ENCODE data around the gene GPR150.

The GPR150 gene

GRCh38 chr5:95655575-95655974 lies 35.7 kb downstream of the GPR150 start:
- no peak for DNase-seq

DNA sequence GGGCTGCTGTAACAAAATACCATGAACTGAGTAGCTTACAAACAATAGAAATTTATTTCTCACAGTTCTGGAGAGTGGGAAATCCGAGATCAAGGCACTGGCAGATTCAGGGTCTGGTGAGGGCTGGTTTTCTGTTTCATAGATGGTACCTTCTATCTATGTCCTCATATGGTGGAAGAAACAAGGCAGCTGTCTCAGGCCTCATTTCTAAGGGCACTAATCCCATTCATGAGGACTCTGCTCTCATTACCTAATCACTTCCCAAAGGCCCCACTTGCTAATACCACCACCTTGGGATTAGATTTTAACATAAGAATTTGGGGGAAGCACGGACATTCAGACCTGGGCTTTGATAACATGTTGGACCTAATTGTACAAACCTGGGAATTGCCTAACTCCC lies 40.2 kb downstream of the GPR150 start:
- DNase-seq = no peak

- DNase-seq = no peak
Measured at GRCh38 chr5:95662946-95663345, 43.1 kb downstream of the GPR150 start.

DNA sequence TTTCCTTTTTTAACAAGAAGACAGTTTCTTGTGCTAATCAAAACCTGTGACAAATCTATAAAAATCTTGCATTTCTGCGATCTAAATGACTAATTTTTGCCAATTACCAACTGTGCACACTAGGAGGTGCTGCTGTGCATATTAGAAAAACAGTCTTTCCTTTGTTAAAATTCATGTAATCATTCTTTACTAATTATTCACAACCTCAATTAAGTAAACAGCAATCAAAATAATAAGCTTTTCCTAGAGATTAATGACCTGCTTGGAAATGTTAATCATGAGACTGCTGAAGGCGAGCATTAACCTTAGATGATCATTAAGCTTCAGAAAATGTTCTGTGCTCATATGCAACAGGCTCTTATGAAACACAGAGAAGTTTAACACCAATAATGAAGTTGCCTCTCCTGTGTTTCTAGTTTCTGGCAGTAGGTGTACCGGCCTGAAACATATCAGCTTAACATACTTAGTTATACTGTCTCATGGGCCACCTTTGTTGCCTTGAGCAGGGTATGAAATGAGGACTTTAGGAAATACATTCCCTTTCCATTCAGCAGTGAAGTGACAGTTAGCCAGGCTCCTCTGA lies 44.4 kb downstream of the GPR150 start:
- no peak for DNase-seq

DNA sequence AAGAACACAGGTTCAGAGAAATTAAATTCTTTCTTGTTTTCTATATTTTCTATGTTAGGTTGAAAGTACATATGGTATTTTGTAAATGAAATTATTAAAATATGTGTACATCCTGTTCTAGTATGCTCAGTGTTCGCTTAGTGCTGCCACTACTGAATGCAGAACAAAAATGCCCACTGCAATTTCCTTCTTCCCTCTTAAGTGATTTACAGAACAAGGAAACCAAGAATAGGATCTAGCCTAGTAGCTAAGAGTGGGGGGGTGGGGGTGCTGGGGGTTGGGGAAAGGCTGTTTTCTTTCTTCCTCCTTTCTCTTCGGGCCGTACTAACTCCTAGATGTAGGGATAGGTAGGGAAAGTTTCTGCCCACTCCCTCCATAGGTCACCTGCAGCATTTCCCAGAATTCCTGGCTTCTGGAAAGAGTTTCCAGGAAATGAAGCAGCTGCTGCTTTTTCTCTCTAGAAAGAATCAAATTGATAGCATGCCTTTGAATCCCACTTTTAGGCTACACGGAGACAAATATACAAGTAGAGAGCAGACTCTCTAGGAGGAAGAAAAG lies 47.3 kb downstream of the GPR150 start:
- DNase-seq = no peak

DNA sequence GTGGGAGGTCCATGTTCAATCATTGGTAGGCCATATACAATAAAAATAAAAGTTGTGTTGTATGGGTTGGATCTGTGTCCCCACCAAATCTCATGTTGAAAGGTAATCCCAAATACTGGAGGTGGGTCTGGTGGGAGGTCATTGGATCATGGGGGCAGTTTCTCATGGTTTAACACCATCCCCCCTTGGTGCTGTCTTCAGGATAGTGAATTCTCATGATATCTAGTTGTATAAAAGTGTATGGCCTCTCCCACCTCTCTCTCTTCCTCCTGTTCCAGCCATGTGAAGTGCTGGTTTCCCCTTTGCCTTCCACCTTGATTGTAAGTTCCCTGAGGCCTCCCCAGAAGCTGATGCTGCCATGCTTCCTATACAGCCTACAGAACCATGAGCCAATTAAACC lies 47.8 kb downstream of the GPR150 start:
- DNase-seq = no peak

DNA sequence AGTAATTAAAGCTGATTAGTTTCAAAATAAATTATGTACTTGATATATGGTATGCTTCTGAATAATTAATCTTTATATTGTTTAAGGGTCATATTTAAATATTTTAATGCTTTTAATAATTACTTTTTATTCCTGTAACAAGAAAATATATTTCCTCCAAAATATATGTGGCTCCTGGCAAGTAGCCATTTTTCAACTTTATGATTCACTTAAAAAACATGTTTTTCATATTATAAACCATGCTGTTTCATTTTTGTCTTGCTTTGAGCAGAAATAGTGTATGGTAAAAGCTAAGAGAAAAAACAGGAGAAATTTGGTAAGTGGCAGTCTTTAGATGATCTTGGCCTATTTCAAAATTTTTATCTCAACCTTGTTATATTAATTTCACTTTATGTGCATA lies 48.3 kb downstream of the GPR150 start:
- DNase-seq = no peak

DNA sequence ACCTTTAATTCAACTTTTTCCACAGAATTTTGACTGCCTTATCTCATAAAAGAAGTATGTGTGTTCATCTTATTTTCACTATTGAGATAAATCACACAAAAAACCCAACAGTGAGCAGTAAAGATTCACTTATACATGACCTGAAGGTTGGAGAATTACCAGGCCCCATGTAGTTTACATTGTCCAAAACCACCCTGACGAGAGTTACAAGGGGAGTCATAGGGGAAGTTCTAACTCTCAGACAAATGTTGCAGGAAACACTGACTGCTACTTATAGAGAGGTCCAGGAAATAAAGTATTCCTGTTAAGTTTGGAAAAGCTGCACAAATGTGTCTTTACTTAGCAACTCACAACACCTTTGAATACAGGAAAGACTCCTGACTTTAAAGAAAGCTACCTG lies 48.8 kb downstream of the GPR150 start:
- DNase-seq = no peak

DNA sequence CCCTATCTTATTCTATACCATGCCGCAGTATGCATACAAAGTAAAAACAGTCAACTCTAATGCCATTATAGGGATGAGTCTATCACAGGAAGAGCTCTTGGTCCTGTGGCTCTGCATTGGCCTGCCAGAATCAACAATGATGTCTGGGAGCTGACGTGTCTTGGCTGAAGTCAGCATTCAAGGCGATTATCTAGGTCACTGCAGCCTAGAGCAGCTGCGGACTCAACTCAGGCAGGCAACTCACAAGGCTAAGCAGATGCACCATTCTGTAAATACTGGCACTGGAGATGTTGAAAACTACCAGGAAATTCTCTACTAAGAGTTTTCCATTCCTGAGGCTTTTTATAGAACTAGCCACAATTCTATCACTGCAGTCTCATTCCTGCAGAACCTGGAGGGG lies 49.7 kb downstream of the GPR150 start:
- DNase-seq = peak; percentile 46

- DNase-seq = no peak
Measured at GRCh38 chr5:95669985-95670384, 50.1 kb downstream of the GPR150 start.

- DNase-seq = no peak
Measured at GRCh38 chr5:95670568-95670967, 50.7 kb downstream of the GPR150 start.

Measured in NCI-H446 treated with DMSO at 0.1 percent for 48 hours (cell line).